WTC11 (cell line): Measurements from ENCODE around the gene RGS7. TPM values are rescaled to one million over a fixed set of nuclear protein-coding genes. Genes with fewer than 3 reads are reported as not detected.

ENCODE experiments used
- ATAC-seq: fragments of 200-7000 bp; cut with Tn5 transposase; 2 replicates; pipeline ENCODE4 v1.10.0; 2021; ENCODE audit warnings: mild to moderate bottlenecking, moderate library complexity
- CTCF ChIA-PET: fragments of 300-600 bp; sonication (Branson Sonifier 250); formaldehyde crosslinking; loops from one replicate; lab custom pipeline; 2021; ENCODE audit warnings: antibody characterized with exemption; lab: Charles Lee
- POLR2A ChIA-PET: fragments of 350-600 bp; sonication (Branson Sonifier 250); formaldehyde crosslinking; loops from one replicate; lab custom pipeline; 2021; ENCODE audit warnings: antibody characterized with exemption; lab: Charles Lee
- DNase-seq: peaks from one replicate; pipeline ENCODE4 v3.0.0; 2021; ENCODE audit warnings: low spot score
- H3K27ac Mint-ChIP-seq: 2 replicates; pipeline ENCODE4 v1.8.0; 2021; ENCODE audit warnings: mixed read lengths
- H3K27me3 Mint-ChIP-seq: 2 replicates; pipeline ENCODE4 v1.8.0; 2021; ENCODE audit warnings: low read depth, mild to moderate bottlenecking, moderate library complexity, mixed read lengths
- H3K36me3 Mint-ChIP-seq: 2 replicates; pipeline ENCODE4 v1.8.0; 2021; ENCODE audit warnings: mixed read lengths
- H3K4me1 Mint-ChIP-seq: 2 replicates; pipeline ENCODE4 v1.8.0; 2022; ENCODE audit warnings: mixed read lengths
- H3K4me3 Mint-ChIP-seq: 2 replicates; pipeline ENCODE4 v1.8.0; 2021; ENCODE audit warnings: mild to moderate bottlenecking, moderate library complexity, mixed read lengths
- H3K9me3 Mint-ChIP-seq: 2 replicates; pipeline ENCODE4 v1.8.0; 2021; ENCODE audit warnings: mixed read lengths
- ATF1 ChIP-seq: sonication (generic); formaldehyde crosslinking; IDR thresholded peaks from 2 replicates; pipeline ENCODE4 v1.8.1; 2023; ENCODE audit warnings: mild to moderate bottlenecking, moderate library complexity, missing genetic modification reagents
- ATF2 ChIP-seq: sonication (generic); formaldehyde crosslinking; IDR thresholded peaks from 2 replicates; pipeline ENCODE4 v1.8.1; 2022; ENCODE audit warnings: low read depth, missing genetic modification reagents, borderline replicate concordance
- CREB1 ChIP-seq: sonication (generic); formaldehyde crosslinking; IDR thresholded peaks from 2 replicates; pipeline ENCODE4 v1.8.0; 2023; ENCODE audit warnings: mild to moderate bottlenecking, missing genetic modification reagents
- FOXK1 ChIP-seq: sonication (generic); formaldehyde crosslinking; IDR thresholded peaks from 2 replicates; pipeline ENCODE4 v1.8.0; 2022; ENCODE audit warnings: mild to moderate bottlenecking, moderate library complexity, missing genetic modification reagents
- FOXP1 ChIP-seq: sonication (generic); formaldehyde crosslinking; IDR thresholded peaks from 2 replicates; pipeline ENCODE4 v1.8.0; 2022; ENCODE audit warnings: missing genetic modification reagents, mild to moderate bottlenecking, moderate library complexity, borderline replicate concordance
- HMGA2 ChIP-seq: fragments of 250-450 bp; sonication (Bioruptor Pico); IDR thresholded peaks from 2 replicates; pipeline ENCODE4 v1.4.0; 2021; ENCODE audit warnings: mild to moderate bottlenecking, moderate library complexity
- IRF2 ChIP-seq: sonication (generic); formaldehyde crosslinking; IDR thresholded peaks from 2 replicates; pipeline ENCODE4 v1.8.0; 2022; ENCODE audit warnings: low read depth, missing genetic modification reagents, borderline replicate concordance
- NFYB ChIP-seq: sonication (generic); formaldehyde crosslinking; conservative IDR thresholded peaks from 2 replicates; pipeline ENCODE4 v1.8.0; 2022; ENCODE audit warnings: low read depth, missing genetic modification reagents
- NR3C1 ChIP-seq: sonication (generic); formaldehyde crosslinking; conservative IDR thresholded peaks from 2 replicates; pipeline ENCODE4 v1.8.1; 2023; ENCODE audit warnings: low read depth, mild to moderate bottlenecking, missing genetic modification reagents
- RORB ChIP-seq: fragments of 250-450 bp; sonication (Bioruptor Pico); IDR thresholded peaks from 2 replicates; pipeline ENCODE4 v1.9.0; 2021; ENCODE audit warnings: mild to moderate bottlenecking
- SMAD4 ChIP-seq: sonication (generic); formaldehyde crosslinking; IDR thresholded peaks from 2 replicates; pipeline ENCODE4 v1.8.0; 2022; ENCODE audit warnings: mild to moderate bottlenecking, missing genetic modification reagents
- TEAD4 ChIP-seq: sonication (generic); formaldehyde crosslinking; IDR thresholded peaks from 2 replicates; pipeline ENCODE4 v1.8.0; 2022; ENCODE audit warnings: mild to moderate bottlenecking, missing genetic modification reagents
- USF1 ChIP-seq: sonication (generic); formaldehyde crosslinking; IDR thresholded peaks from 2 replicates; pipeline ENCODE4 v1.8.0; 2022; ENCODE audit warnings: mild to moderate bottlenecking, missing genetic modification reagents
- ZNF121 ChIP-seq: sonication (generic); formaldehyde crosslinking; IDR thresholded peaks from 2 replicates; pipeline ENCODE4 v1.8.0; 2023; ENCODE audit warnings: missing genetic modification reagents
- ZNF423 ChIP-seq: fragments of 250-450 bp; sonication (Bioruptor Pico); IDR thresholded peaks from 2 replicates; pipeline ENCODE4 v2.1.2; 2022; ENCODE audit warnings: mild to moderate bottlenecking, moderate library complexity
- ZSCAN18 ChIP-seq: fragments of 250-450 bp; sonication (Bioruptor Pico); IDR thresholded peaks from 2 replicates; pipeline ENCODE4 v2.1.2; 2022; ENCODE audit warnings: mild to moderate bottlenecking, moderate library complexity
- total RNA-seq: library from RNA; stranded (reverse); gene quantifications from 3 replicates; pipeline ENCODE4 v1.2.3, GENCODE V29; 2021
- TF ChIP-seq, protein P1 (sequence below): sonication (generic); formaldehyde crosslinking; conservative IDR thresholded peaks from 2 replicates; pipeline ENCODE4 v1.8.1; 2022; ENCODE audit warnings: mild to moderate bottlenecking, missing genetic modification reagents
- TF ChIP-seq, protein P2 (sequence below): sonication (generic); formaldehyde crosslinking; IDR thresholded peaks from 2 replicates; pipeline ENCODE4 v1.8.1; 2023; ENCODE audit warnings: mild to moderate bottlenecking, missing genetic modification reagents
- TF ChIP-seq, protein P3 (sequence below): sonication (generic); formaldehyde crosslinking; IDR thresholded peaks from 2 replicates; pipeline ENCODE4 v1.8.1; 2023; ENCODE audit warnings: mild to moderate bottlenecking, missing genetic modification reagents, moderate library complexity
- TF ChIP-seq, protein P4 (sequence below): fragments of 250-450 bp; sonication (Bioruptor Pico); IDR thresholded peaks from 2 replicates; pipeline ENCODE4 v1.9.0; 2021; ENCODE audit warnings: mild to moderate bottlenecking

RGS7 gene
- total RNA-seq, 1 experiment from 2014 or later, result 1.2 TPM

GRCh38 chr1:241266121-241266520 lies 90.9 kb downstream of the RGS7 start (continued):
- TF ChIP-seq ZSCAN18 (CRISPR knock-in tag), result no peak
- TF ChIP-seq ATF2 (CRISPR knock-in tag), result no peak
- TF ChIP-seq ZNF121, result no peak
- TF ChIP-seq NR3C1, result no peak
- no peak for TF ChIP-seq FOXP1 (CRISPR knock-in tag)
- TF ChIP-seq NFYB (CRISPR knock-in tag), result no peak
- no peak for TF ChIP-seq ZNF423 (CRISPR knock-in tag)
- no peak for TF ChIP-seq RORB (CRISPR knock-in tag)

GRCh38 chr1:241265428-241265827 lies 91.6 kb downstream of the RGS7 start:
- no peak overlapping the region for H3K27ac Mint-ChIP-seq
- H3K9me3 Mint-ChIP-seq, result no peaks in the 10 kb centered on the region
- DNase-seq, result no peak
- CTCF ChIA-PET, result no interaction called here
- H3K27me3 Mint-ChIP-seq, result no peaks in the 10 kb centered on the region
- POLR2A ChIA-PET, result no interaction called here
- ATAC-seq, result no peak
- TF ChIP-seq FOXK1 (CRISPR knock-in tag) (no peak), CREB1 (CRISPR knock-in tag) (no peak), IRF2 (CRISPR knock-in tag) (no peak), ATF1 (CRISPR knock-in tag) (no peak), HMGA2 (CRISPR knock-in tag) (no peak), NR3C1 (no peak), SMAD4 (CRISPR knock-in tag) (no peak), TEAD4 (CRISPR knock-in tag) (no peak)
- TF ChIP-seq, protein P1, sequence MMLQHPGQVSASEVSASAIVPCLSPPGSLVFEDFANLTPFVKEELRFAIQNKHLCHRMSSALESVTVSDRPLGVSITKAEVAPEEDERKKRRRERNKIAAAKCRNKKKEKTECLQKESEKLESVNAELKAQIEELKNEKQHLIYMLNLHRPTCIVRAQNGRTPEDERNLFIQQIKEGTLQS (CRISPR knock-in tag), result no peak
- TF ChIP-seq, protein P2, sequence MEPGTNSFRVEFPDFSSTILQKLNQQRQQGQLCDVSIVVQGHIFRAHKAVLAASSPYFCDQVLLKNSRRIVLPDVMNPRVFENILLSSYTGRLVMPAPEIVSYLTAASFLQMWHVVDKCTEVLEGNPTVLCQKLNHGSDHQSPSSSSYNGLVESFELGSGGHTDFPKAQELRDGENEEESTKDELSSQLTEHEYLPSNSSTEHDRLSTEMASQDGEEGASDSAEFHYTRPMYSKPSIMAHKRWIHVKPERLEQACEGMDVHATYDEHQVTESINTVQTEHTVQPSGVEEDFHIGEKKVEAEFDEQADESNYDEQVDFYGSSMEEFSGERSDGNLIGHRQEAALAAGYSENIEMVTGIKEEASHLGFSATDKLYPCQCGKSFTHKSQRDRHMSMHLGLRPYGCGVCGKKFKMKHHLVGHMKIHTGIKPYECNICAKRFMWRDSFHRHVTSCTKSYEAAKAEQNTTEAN (CRISPR knock-in tag), result no peak
- TF ChIP-seq, protein P3, sequence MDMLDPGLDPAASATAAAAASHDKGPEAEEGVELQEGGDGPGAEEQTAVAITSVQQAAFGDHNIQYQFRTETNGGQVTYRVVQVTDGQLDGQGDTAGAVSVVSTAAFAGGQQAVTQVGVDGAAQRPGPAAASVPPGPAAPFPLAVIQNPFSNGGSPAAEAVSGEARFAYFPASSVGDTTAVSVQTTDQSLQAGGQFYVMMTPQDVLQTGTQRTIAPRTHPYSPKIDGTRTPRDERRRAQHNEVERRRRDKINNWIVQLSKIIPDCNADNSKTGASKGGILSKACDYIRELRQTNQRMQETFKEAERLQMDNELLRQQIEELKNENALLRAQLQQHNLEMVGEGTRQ (CRISPR knock-in tag), result no peak
- TF ChIP-seq, all 79 proteins: peak for 0
- Mint-ChIP-seq H3K36me3 (no peaks in the 10 kb centered on the region), H3K4me3 (no peak overlapping the region), H3K4me1 (peaks cover 5% of the 10 kb centered on the region)

DNA sequence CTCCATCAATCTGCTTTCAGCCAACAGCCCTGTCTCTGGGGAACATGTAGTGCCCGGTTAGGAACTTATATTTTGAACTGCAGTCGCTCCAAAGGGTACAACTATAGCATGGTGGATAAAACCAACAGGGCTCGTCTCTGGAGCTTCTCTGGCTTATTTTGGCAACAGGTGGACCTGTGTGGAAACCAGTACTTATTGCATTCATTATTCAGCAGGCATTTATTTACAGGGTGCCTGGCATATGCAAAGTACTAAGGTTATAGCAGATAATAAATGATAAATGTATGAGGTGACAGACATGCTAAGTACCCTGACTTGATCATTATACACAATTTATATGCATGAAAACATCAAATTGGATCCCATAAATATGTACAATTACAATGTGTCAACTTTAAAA lies 93.7 kb downstream of the RGS7 start:
- Mint-ChIP-seq H3K4me1 (peaks cover 5% of the 10 kb centered on the region), H3K27me3 (no peaks in the 10 kb centered on the region), H3K36me3 (no peaks in the 10 kb centered on the region), H3K4me3 (no peak overlapping the region), H3K27ac (no peak overlapping the region), H3K9me3 (no peaks in the 10 kb centered on the region)
- DNase-seq (no peak), ATAC-seq (no peak)
- TF ChIP-seq CREB1 (CRISPR knock-in tag) (no peak), USF1 (CRISPR knock-in tag) (no peak)
- TF ChIP-seq, protein P4, sequence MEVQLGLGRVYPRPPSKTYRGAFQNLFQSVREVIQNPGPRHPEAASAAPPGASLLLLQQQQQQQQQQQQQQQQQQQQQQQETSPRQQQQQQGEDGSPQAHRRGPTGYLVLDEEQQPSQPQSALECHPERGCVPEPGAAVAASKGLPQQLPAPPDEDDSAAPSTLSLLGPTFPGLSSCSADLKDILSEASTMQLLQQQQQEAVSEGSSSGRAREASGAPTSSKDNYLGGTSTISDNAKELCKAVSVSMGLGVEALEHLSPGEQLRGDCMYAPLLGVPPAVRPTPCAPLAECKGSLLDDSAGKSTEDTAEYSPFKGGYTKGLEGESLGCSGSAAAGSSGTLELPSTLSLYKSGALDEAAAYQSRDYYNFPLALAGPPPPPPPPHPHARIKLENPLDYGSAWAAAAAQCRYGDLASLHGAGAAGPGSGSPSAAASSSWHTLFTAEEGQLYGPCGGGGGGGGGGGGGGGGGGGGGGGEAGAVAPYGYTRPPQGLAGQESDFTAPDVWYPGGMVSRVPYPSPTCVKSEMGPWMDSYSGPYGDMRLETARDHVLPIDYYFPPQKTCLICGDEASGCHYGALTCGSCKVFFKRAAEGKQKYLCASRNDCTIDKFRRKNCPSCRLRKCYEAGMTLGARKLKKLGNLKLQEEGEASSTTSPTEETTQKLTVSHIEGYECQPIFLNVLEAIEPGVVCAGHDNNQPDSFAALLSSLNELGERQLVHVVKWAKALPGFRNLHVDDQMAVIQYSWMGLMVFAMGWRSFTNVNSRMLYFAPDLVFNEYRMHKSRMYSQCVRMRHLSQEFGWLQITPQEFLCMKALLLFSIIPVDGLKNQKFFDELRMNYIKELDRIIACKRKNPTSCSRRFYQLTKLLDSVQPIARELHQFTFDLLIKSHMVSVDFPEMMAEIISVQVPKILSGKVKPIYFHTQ (CRISPR knock-in tag), result no peak
- ChIA-PET CTCF (no interaction called here), POLR2A (no interaction called here)
